K562 (cell line): ENCODE measurements around the gene PKD1L1. TPM values are rescaled to one million over a fixed set of nuclear protein-coding genes. Genes with fewer than 3 reads are reported as not detected.

Source experiments
- ARNT ChIP-seq, 2 experiments: fragments of 450-650 bp; IDR thresholded peaks; 2 replicates each; pipeline ENCODE4 v1.6.1; 2016; ENCODE audit warnings: mild to moderate bottlenecking in 1 of 2
- CBFA2T3 ChIP-seq: fragments of 450-650 bp; IDR thresholded peaks from 2 replicates; pipeline ENCODE4 v1.6.1; 2017
- FOXM1 ChIP-seq, 2 experiments: fragments of 450-650 bp in 1 of 2; sonication (generic) in 1 of 2; formaldehyde crosslinking in 1 of 2; IDR thresholded peaks; 2 replicates each; pipeline versions ENCODE4 v1.6.1 to v1.9.0; 2017 to 2022; ENCODE audit warnings: low read depth in 2 of 2, mild to moderate bottlenecking in 2 of 2, missing genetic modification reagents in 1 of 2, moderate library complexity in 1 of 2
- GTF2A2 ChIP-seq: IDR thresholded peaks from 2 replicates; pipeline ENCODE4 v1.6.1; 2016; ENCODE audit warnings: mild to moderate bottlenecking, missing genetic modification characterization, missing compliant biosample characterization
- HNRNPUL1 ChIP-seq: fragments of 200-400 bp; formaldehyde crosslinking; IDR thresholded peaks from 2 replicates; pipeline ENCODE4 v1.6.1; 2017; ENCODE audit warnings: low read length
- KAT7 ChIP-seq: sonication (generic); formaldehyde crosslinking; IDR thresholded peaks from 2 replicates; pipeline ENCODE4 v1.8.0; 2022; ENCODE audit warnings: missing genetic modification reagents, mild to moderate bottlenecking, borderline replicate concordance
- MAFF ChIP-seq: IDR thresholded peaks from 2 replicates; pipeline ENCODE4 v1.6.1; 2012; ENCODE audit warnings: low read length, improper control_type of control experiment
- MCM2 ChIP-seq: fragments of 450-650 bp; IDR thresholded peaks from 2 replicates; pipeline ENCODE4 v1.6.1; 2017; ENCODE audit warnings: low read depth, mild to moderate bottlenecking
- NFE2L1 ChIP-seq: fragments of 450-650 bp; IDR thresholded peaks from 2 replicates; pipeline ENCODE4 v1.6.1; 2016; ENCODE audit warnings: missing genetic modification characterization, low read depth, mild to moderate bottlenecking, missing compliant biosample characterization, moderate library complexity, borderline replicate concordance
- POLR2AphosphoS5 ChIP-seq: IDR thresholded peaks from 2 replicates; pipeline ENCODE4 v1.6.1; 2011; ENCODE audit warnings: mild to moderate bottlenecking, low read depth, low read length, moderate library complexity; ENCODE audit not compliant: control insufficient read depth, insufficient read depth
- RCOR1 ChIP-seq, 2 experiments: IDR thresholded peaks; 2 replicates each; pipeline ENCODE4 v1.6.1; 2012; ENCODE audit warnings: low read depth in 2 of 2, low read length in 2 of 2, borderline replicate concordance in 1 of 2, improper control_type of control experiment in 1 of 2
- RHOXF2B ChIP-seq: fragments of 250-450 bp; sonication (Bioruptor Pico); conservative IDR thresholded peaks from 2 replicates; pipeline ENCODE4 v1.5.1; 2021
- SMAD1 ChIP-seq: fragments of 150-350 bp; IDR thresholded peaks from 2 replicates; pipeline ENCODE4 v1.6.1; 2014; ENCODE audit warnings: low read length, low read depth; ENCODE audit not compliant: partially characterized antibody
- SUPT5H ChIP-seq: fragments of 450-650 bp; IDR thresholded peaks from 2 replicates; pipeline ENCODE4 v1.6.1; 2016
- U2AF2 ChIP-seq: fragments of 200-400 bp; formaldehyde crosslinking; optimal IDR thresholded peaks from 2 replicates; pipeline ENCODE3; 2017; ENCODE audit warnings: low read depth, mild to moderate bottlenecking, low read length
- ZKSCAN3 ChIP-seq: fragments of 250-450 bp; sonication (Bioruptor Pico); IDR thresholded peaks from 2 replicates; pipeline ENCODE4 v1.4.0; 2020
- ZNF239 ChIP-seq: fragments of 250-450 bp; sonication (Bioruptor Pico); IDR thresholded peaks from 2 replicates; pipeline ENCODE4 v1.4.0; 2020; ENCODE audit warnings: mild to moderate bottlenecking
- ZNF316 ChIP-seq: fragments of 450-650 bp; IDR thresholded peaks from 2 replicates; pipeline ENCODE4 v1.6.1; 2016
- ZNF707 ChIP-seq: fragments of 250-450 bp; sonication (Bioruptor Pico); conservative IDR thresholded peaks from 2 replicates; pipeline ENCODE4 v1.8.0; 2022; ENCODE audit warnings: inconsistent platforms, mild to moderate bottlenecking, moderate library complexity
- polyA plus RNA-seq, 8 experiments: library from polyadenylated mRNA; depleted of rRNA in 4 of 8; stranded (reverse) in 5 of 8; unstranded in 3 of 8; fragments of >200 nt; fragmentation: Nextera tagmentation in 2 of 8; fragmentation: Illumina TruSeq in 1 of 8; extraction: Ambion mirVana in 2 of 8; extraction: Trizol in 1 of 8; gene quantifications; 2 replicates each; pipeline versions ENCODE4 v1.2.1 to v1.2.3, GENCODE V29; 2011 to 2014; ENCODE audit warnings: inconsistent platforms in 1 of 8, missing spikeins in 1 of 8
- total RNA-seq, 7 experiments: library from RNA; depleted of rRNA in 6 of 7; stranded (reverse); fragments of >200 nt in 6 of 7; fragmentation: Illumina TruSeq in 2 of 7; extraction: Trizol in 2 of 7; gene quantifications; 2 replicates each; pipeline versions ENCODE4 v1.2.1 to v1.2.3, GENCODE V29; 2011 to 2021; ENCODE audit warnings: low replicate concordance in 1 of 7
- TF ChIP-seq, protein P1 (sequence below): fragments of 150-350 bp; conservative IDR thresholded peaks from 2 replicates; pipeline ENCODE4 v1.6.1; 2014; ENCODE audit warnings: low read length
- TF ChIP-seq, protein P2 (sequence below): sonication (generic); formaldehyde crosslinking; IDR thresholded peaks from 2 replicates; pipeline ENCODE4 v1.9.0; 2022; ENCODE audit warnings: mild to moderate bottlenecking, missing genetic modification reagents
- TF ChIP-seq, protein P3 (sequence below): fragments of 250-450 bp; sonication (Bioruptor Pico); IDR thresholded peaks from 2 replicates; pipeline ENCODE4 v1.5.0; 2021
- TF ChIP-seq, protein P4 (sequence below): fragments of 450-650 bp; formaldehyde crosslinking; conservative IDR thresholded peaks from 2 replicates; pipeline ENCODE4 v1.4.0; 2022; ENCODE audit warnings: mild to moderate bottlenecking, missing genetic modification characterization

PKD1L1 gene
- total and polyA plus RNA-seq, 9 of the 15 experiments (the other 6 are each of a cell fraction or from before 2014, with no cell fraction given), result 0.01 to 0.02 TPM; not detected in 7

DNA sequence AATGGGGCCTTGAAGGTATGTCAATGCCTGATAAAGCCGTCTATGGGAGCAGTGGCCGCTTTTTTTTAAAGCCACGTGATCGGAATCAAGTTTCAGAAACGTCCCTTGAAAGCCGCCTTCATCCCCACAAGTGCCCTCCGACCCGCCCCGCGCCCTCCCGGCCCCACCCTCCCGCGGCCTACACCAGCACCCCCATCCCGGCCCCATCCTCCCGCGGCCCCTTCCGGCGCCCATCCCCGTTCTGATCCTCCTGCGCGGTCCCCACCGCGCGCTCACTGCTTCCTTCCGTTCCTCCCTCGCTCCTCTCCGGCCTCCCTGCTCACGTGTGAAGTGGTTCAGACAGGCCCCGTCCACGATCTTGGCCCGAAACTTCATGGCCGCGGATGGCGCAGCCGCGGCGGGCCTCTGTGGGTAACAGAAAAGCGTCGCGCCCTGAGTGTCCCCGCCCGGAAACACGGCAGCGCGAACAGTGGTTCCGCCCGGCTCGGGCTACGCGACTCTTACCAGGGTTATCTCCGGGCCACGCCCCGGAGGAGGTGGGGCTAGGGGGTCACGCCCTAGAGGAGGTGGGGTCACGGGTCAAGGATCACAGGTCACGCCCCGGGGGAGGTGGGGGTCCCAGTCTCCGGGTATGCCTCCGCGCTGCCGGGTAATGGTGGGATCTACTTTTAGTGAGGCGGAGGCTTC lies 31.0 kb upstream of the PKD1L1 start, which contains the start of gene HUS1 (continued):
- TF ChIP-seq, protein P1, sequence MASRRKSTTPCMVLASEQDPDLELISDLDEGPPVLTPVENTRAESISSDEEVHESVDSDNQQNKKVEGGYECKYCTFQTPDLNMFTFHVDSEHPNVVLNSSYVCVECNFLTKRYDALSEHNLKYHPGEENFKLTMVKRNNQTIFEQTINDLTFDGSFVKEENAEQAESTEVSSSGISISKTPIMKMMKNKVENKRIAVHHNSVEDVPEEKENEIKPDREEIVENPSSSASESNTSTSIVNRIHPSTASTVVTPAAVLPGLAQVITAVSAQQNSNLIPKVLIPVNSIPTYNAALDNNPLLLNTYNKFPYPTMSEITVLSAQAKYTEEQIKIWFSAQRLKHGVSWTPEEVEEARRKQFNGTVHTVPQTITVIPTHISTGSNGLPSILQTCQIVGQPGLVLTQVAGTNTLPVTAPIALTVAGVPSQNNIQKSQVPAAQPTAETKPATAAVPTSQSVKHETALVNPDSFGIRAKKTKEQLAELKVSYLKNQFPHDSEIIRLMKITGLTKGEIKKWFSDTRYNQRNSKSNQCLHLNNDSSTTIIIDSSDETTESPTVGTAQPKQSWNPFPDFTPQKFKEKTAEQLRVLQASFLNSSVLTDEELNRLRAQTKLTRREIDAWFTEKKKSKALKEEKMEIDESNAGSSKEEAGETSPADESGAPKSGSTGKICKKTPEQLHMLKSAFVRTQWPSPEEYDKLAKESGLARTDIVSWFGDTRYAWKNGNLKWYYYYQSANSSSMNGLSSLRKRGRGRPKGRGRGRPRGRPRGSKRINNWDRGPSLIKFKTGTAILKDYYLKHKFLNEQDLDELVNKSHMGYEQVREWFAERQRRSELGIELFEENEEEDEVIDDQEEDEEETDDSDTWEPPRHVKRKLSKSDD, result peak; percentile 47; the same call in 1 of the 2 replicates
- TF ChIP-seq MAFF (no peak), SUPT5H (peak; percentile 96), RCOR1 (IDR thresholded peaks at IDR 0.05; ENCODE audit: borderline replicate concordance in 1 of 2, low read depth in 2 of 2, low read length in 2 of 2) (peak in 1 of 2 experiments; percentile 73; a peak in 1 of 4 replicates), NFE2L1 (no peak), ZNF239 (CRISPR knock-in tag) (no peak), ZNF707 (no peak), HNRNPUL1 (no peak), SMAD1 (peak; percentile 36), RHOXF2B (no peak), ZNF316 (no peak), ARNT (IDR thresholded peaks at IDR 0.05) (peak in 1 of 2 experiments; percentile 12; a peak in 1 of 4 replicates), GTF2A2 (peak; percentile 69; the same call in 1 of the 2 replicates), KAT7 (no peak), ZKSCAN3 (CRISPR knock-in tag) (no peak), FOXM1 (IDR thresholded peaks at IDR 0.05; ENCODE audit: low read depth) (no peak), FOXM1 (CRISPR knock-in tag; IDR thresholded peaks at IDR 0.05; ENCODE audit: low read depth) (no peak), U2AF2 (no peak), POLR2AphosphoS5 (peak; percentile 71; the same call in 1 of the 2 replicates), MCM2 (no peak), CBFA2T3 (no peak)
- TF ChIP-seq, protein P2, sequence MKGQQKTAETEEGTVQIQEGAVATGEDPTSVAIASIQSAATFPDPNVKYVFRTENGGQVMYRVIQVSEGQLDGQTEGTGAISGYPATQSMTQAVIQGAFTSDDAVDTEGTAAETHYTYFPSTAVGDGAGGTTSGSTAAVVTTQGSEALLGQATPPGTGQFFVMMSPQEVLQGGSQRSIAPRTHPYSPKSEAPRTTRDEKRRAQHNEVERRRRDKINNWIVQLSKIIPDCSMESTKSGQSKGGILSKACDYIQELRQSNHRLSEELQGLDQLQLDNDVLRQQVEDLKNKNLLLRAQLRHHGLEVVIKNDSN (CRISPR knock-in tag), result peak; percentile 71
- TF ChIP-seq, protein P3, sequence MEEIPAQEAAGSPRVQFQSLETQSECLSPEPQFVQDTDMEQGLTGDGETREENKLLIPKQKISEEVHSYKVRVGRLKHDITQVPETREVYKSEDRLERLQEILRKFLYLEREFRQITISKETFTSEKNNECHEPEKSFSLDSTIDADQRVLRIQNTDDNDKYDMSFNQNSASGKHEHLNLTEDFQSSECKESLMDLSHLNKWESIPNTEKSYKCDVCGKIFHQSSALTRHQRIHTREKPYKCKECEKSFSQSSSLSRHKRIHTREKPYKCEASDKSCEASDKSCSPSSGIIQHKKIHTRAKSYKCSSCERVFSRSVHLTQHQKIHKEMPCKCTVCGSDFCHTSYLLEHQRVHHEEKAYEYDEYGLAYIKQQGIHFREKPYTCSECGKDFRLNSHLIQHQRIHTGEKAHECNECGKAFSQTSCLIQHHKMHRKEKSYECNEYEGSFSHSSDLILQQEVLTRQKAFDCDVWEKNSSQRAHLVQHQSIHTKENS (CRISPR knock-in tag), result no peak
- TF ChIP-seq, protein P4, sequence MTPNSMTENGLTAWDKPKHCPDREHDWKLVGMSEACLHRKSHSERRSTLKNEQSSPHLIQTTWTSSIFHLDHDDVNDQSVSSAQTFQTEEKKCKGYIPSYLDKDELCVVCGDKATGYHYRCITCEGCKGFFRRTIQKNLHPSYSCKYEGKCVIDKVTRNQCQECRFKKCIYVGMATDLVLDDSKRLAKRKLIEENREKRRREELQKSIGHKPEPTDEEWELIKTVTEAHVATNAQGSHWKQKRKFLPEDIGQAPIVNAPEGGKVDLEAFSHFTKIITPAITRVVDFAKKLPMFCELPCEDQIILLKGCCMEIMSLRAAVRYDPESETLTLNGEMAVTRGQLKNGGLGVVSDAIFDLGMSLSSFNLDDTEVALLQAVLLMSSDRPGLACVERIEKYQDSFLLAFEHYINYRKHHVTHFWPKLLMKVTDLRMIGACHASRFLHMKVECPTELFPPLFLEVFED, result no peak
